IMR-90 (cell line): ENCODE data around the gene SCFD2. TPM values are rescaled to one million over a fixed set of nuclear protein-coding genes. Genes with fewer than 3 reads are reported as not detected.

ENCODE experiments used
- ATAC-seq: fragments of 200-7000 bp; cut with Tn5 transposase; 2 replicates; pipeline ENCODE4 v1.9.1; 2020; ENCODE audit warnings: low read depth, mild to moderate bottlenecking, moderate library complexity
- BruUV-seq: library from RNA; stranded (reverse); fragments of 400-500 nt; replicated peaks from 2 replicates; lab custom pipeline; 2021; lab: Mats Ljungman, UMichigan
- CTCF ChIA-PET: fragments of 300-600 bp; formaldehyde crosslinking; extraction: SDS; loops from one replicate; lab custom pipeline; 2021; ENCODE audit warnings: antibody characterized with exemption; lab: Yijun Ruan, JAX
- POLR2A ChIA-PET: fragments of 300-600 bp; sonication (Branson Sonifier 250); formaldehyde crosslinking; loops from one replicate; lab custom pipeline; 2022; ENCODE audit warnings: antibody characterized with exemption; ENCODE audit not compliant: unreplicated experiment; lab: Charles Lee
- DNase-seq: peaks from one replicate; pipeline ENCODE4 v3.0.0; 2013
- H2AFZ ChIP-seq: replicated peaks from 2 replicates; pipeline ENCODE3; 2013; ENCODE audit warnings: low read length, mild to moderate bottlenecking; ENCODE audit not compliant: poor library complexity
- H2AK5ac ChIP-seq: 2 replicates; pipeline ENCODE4 v1.6.1; 2013; ENCODE audit warnings: low read depth, low read length, inconsistent platforms
- H2AK9ac ChIP-seq: replicated peaks from 2 replicates; pipeline ENCODE3; 2013; ENCODE audit warnings: mild to moderate bottlenecking, low read depth, low read length, moderate library complexity; ENCODE audit not compliant: poor library complexity
- H2BK120ac ChIP-seq: 2 replicates; pipeline ENCODE4 v1.6.1; 2013; ENCODE audit warnings: low read depth, low read length, inconsistent platforms
- H2BK15ac ChIP-seq: 3 replicates; pipeline ENCODE4 v1.6.1; 2013; ENCODE audit warnings: low read depth, low read length, inconsistent platforms
- H2BK20ac ChIP-seq: 2 replicates; pipeline ENCODE4 v1.6.1; 2013; ENCODE audit warnings: low read depth, mild to moderate bottlenecking, inconsistent platforms, low read length, moderate library complexity
- H2BK5ac ChIP-seq: 2 replicates; pipeline ENCODE4 v1.6.1; 2013; ENCODE audit warnings: mild to moderate bottlenecking, low read depth, low read length, inconsistent platforms; ENCODE audit not compliant: poor library complexity, severe bottlenecking
- H3K14ac ChIP-seq: replicated peaks from 2 replicates; pipeline ENCODE4 v1.6.1; 2013; ENCODE audit warnings: low read depth, low read length, inconsistent platforms
- H3K18ac ChIP-seq: 2 replicates; pipeline ENCODE4 v1.6.1; 2013; ENCODE audit warnings: low read depth, low read length, control low read depth
- H3K23ac ChIP-seq: 2 replicates; pipeline ENCODE4 v1.6.1; 2013; ENCODE audit warnings: low read depth, low read length, inconsistent platforms
- H3K27ac ChIP-seq: 2 replicates; pipeline ENCODE4 v1.5.1; 2013; ENCODE audit warnings: mild to moderate bottlenecking, control low read depth, low read length; ENCODE audit not compliant: insufficient read depth
- H3K27me3 ChIP-seq: 2 replicates; pipeline ENCODE4 v1.6.1; 2013; ENCODE audit warnings: low read length; ENCODE audit not compliant: control insufficient read depth, insufficient read depth
- H3K36me3 ChIP-seq: 2 replicates; pipeline ENCODE4 v1.6.1; 2013; ENCODE audit warnings: low read length, mixed read lengths; ENCODE audit not compliant: control insufficient read depth, insufficient read depth
- H3K4ac ChIP-seq: 2 replicates; pipeline ENCODE4 v1.6.1; 2013; ENCODE audit warnings: low read depth, low read length, inconsistent platforms
- H3K4me1 ChIP-seq: 2 replicates; pipeline ENCODE4 v1.6.1; 2013; ENCODE audit warnings: low read length, mixed read lengths; ENCODE audit not compliant: control insufficient read depth, insufficient read depth
- H3K4me2 ChIP-seq: 2 replicates; pipeline ENCODE4 v1.6.1; 2013; ENCODE audit warnings: low read depth, mild to moderate bottlenecking, control low read depth, low read length, moderate library complexity
- H3K4me3 ChIP-seq: 2 replicates; pipeline ENCODE4 v1.5.1; 2013; ENCODE audit warnings: low read depth, mild to moderate bottlenecking, control low read depth, low read length, moderate library complexity; ENCODE audit not compliant: insufficient read depth
- H3K56ac ChIP-seq: 2 replicates; pipeline ENCODE4 v1.6.1; 2013; ENCODE audit warnings: low read length, inconsistent platforms; ENCODE audit not compliant: insufficient read depth; ENCODE audit errors: extremely low read depth
- H3K79me1 ChIP-seq, 2 experiments: 2 replicates each; pipeline ENCODE4 v1.6.1; 2013; ENCODE audit warnings: low read length in 2 of 2, inconsistent platforms in 1 of 2, low read depth in 1 of 2
- H3K9ac ChIP-seq: 2 replicates; pipeline ENCODE4 v1.6.1; 2013; ENCODE audit warnings: low read depth, low read length, control low read depth
- H3K9me1 ChIP-seq: 2 replicates; pipeline ENCODE4 v1.6.1; 2013; ENCODE audit warnings: low read length, inconsistent platforms; ENCODE audit not compliant: insufficient read depth
- H3K9me3 ChIP-seq: 2 replicates; pipeline ENCODE4 v1.6.1; 2013; ENCODE audit warnings: low read length; ENCODE audit not compliant: control insufficient read depth, insufficient read depth
- H4K20me1 ChIP-seq: 2 replicates; pipeline ENCODE4 v1.6.1; 2013; ENCODE audit warnings: low read length, inconsistent platforms; ENCODE audit not compliant: insufficient read depth
- H4K5ac ChIP-seq: 2 replicates; pipeline ENCODE4 v1.6.1; 2013; ENCODE audit warnings: mild to moderate bottlenecking, low read depth, low read length, control low read depth
- H4K8ac ChIP-seq, 2 experiments: 2 replicates each; pipeline ENCODE4 v1.6.1; 2013; ENCODE audit warnings: low read depth in 2 of 2, low read length in 2 of 2, control low read depth in 1 of 2, inconsistent platforms in 1 of 2
- H4K91ac ChIP-seq: 2 replicates; pipeline ENCODE4 v1.6.1; 2013; ENCODE audit warnings: low read depth, low read length, inconsistent platforms; ENCODE audit not compliant: insufficient read depth
- BHLHE40 ChIP-seq: fragments of 150-350 bp; IDR thresholded peaks from 2 replicates; pipeline ENCODE4 v1.6.1; 2016; ENCODE audit warnings: mild to moderate bottlenecking, low read depth, low read length
- FOS ChIP-seq: fragments of 150-350 bp; IDR thresholded peaks from 2 replicates; pipeline ENCODE4 v1.6.1; 2016; ENCODE audit warnings: low read depth, low read length
- MAFK ChIP-seq: IDR thresholded peaks from 2 replicates; pipeline ENCODE4 v1.6.1; 2012; ENCODE audit warnings: low read depth, low read length, improper control_type of control experiment
- MAZ ChIP-seq: IDR thresholded peaks from 2 replicates; pipeline ENCODE4 v1.6.1; 2012; ENCODE audit warnings: low read depth, mild to moderate bottlenecking, low read length, improper control_type of control experiment, moderate library complexity, borderline replicate concordance
- POLR2A ChIP-seq: IDR thresholded peaks from 2 replicates; pipeline ENCODE4 v1.6.1; 2012; ENCODE audit warnings: mild to moderate bottlenecking, low read depth, low read length
- RCOR1 ChIP-seq: IDR thresholded peaks from 2 replicates; pipeline ENCODE4 v1.6.1; 2012; ENCODE audit warnings: mild to moderate bottlenecking, low read length, improper control_type of control experiment; ENCODE audit not compliant: insufficient replicate concordance
- USF2 ChIP-seq: fragments of 150-350 bp; IDR thresholded peaks from 2 replicates; pipeline ENCODE4 v1.6.1; 2017; ENCODE audit warnings: mild to moderate bottlenecking, antibody characterized with exemption, low read length, low read depth
- dilution Hi-C: fragments of 300-500 bp; cut with HindIII; formaldehyde crosslinking; loops from one replicate; pipeline ENCODE4 v1.14.3; 2018; ENCODE audit warnings: low sequenced_read_pairs; ENCODE audit not compliant: unreplicated experiment
- in situ Hi-C: fragments of 300-500 bp; cut with MboI; formaldehyde crosslinking; loops from 3 replicates; pipeline ENCODE4 v1.14.3; 2019; ENCODE audit warnings: low sequenced_read_pairs, inconsistent platforms, mixed read lengths
- intact Hi-C: fragments of 100-400 bp; cut with micrococcal nuclease; formaldehyde crosslinking; loops from 2 replicates; pipeline ENCODE4 v1.10.0; 2022
- polyA plus RNA-seq, 3 experiments: library from polyadenylated mRNA; depleted of rRNA; stranded (reverse); fragments of >200 nt; gene quantifications; 2 replicates each; pipeline ENCODE4 v1.2.3, GENCODE V29; 2012; ENCODE audit warnings: low replicate concordance in 1 of 3
- total RNA-seq: library from RNA; depleted of rRNA; stranded (reverse); fragments of >200 nt; gene quantifications from 2 replicates; pipeline ENCODE4 v1.2.3, GENCODE V29; 2012

SCFD2 gene
- total and polyA plus RNA-seq, 2 of the 4 experiments (the other 2 are of a cell fraction), result 18.9 to 62.4 TPM

GRCh38 chr4:53175640-53176039, 190.2 kb downstream of the SCFD2 start:
- no peaks in the 10 kb centered on the region for H3K27me3 ChIP-seq
- ChIA-PET POLR2A (no interaction called here), CTCF (interaction anchor here (0.6 kb wide), 1 partner anchor 216 kb away, joined by 3 read pairs; no protein-coding TSS in a partner anchor)
- H3K4me2 ChIP-seq, result no peak overlapping the region
- no peak overlapping the region for H3K4ac ChIP-seq
- intact Hi-C loops (no loop called here), in situ Hi-C loops (loop anchor here (25.0 kb wide), 2 partner anchors 537 to 737 kb away; no protein-coding TSS in a partner anchor), dilution Hi-C loops (no loop called here)
- no peak overlapping the region for H2BK120ac ChIP-seq
- no peak for ATAC-seq
- H3K27ac ChIP-seq, result no peak overlapping the region
- H4K20me1 ChIP-seq, result no peaks in the 10 kb centered on the region
- peaks cover 4% of the 10 kb centered on the region in 2 experiments; a peak in 2 of 4 replicates for H3K79me1 ChIP-seq
- H3K4me1 ChIP-seq, result no peaks in the 10 kb centered on the region
- no peaks in the 10 kb centered on the region; the same call in 1 of the 2 replicates for H3K9me3 ChIP-seq
- H2AFZ ChIP-seq, result no peak overlapping the region
- no peaks in the 10 kb centered on the region for H3K9me1 ChIP-seq
- H2BK5ac ChIP-seq, result no peak overlapping the region
- H3K9ac ChIP-seq, result no peak overlapping the region
- H3K56ac ChIP-seq, result no peak overlapping the region
- no peak overlapping the region for H2BK20ac ChIP-seq
- H3K23ac ChIP-seq, result no peak overlapping the region
- H2AK5ac ChIP-seq, result no peak overlapping the region
- TF ChIP-seq BHLHE40, result no peak
- no peak for TF ChIP-seq FOS
- no peak for TF ChIP-seq USF2
- TF ChIP-seq MAFK, result no peak
- no peak for TF ChIP-seq MAZ
- TF ChIP-seq RCOR1, result no peak
- TF ChIP-seq POLR2A, result no peak
- no peaks in the 10 kb centered on the region for H3K36me3 ChIP-seq
- no peak overlapping the region for H2BK15ac ChIP-seq
- no peak for DNase-seq
- no peak overlapping the region for H3K4me3 ChIP-seq
- no peak overlapping the region for H4K5ac ChIP-seq
- BruUV-seq, result no TSS peak
- no peak overlapping the region for H2AK9ac ChIP-seq
- no peak overlapping the region for H3K18ac ChIP-seq
- H4K91ac ChIP-seq, result no peak overlapping the region
- no peak overlapping the region for H4K8ac ChIP-seq
- no peak overlapping the region for H3K14ac ChIP-seq
